G401.6 (cell line): ENCODE results near the gene STX2.
A peak's percentile ranks its signal among the peaks of the same experiment; 100 is the strongest.
"Not testable (repeated sequence)": the region's sequence is repeated elsewhere in the genome, so short reads cannot be mapped to it uniquely, and the experiment has no call there.

Experiments
- FAIRE-seq: peaks from 2 replicates; lab custom pipeline; 2012; peaks lifted over from hg19 to GRCh38; lab: Jason Lieb, UNC

The STX2 gene

GRCh38 chr12:130838951-130839769, at the start of gene STX2:
Gene STX2, minus strand, starts transcription at chr12:130839250. Its CDS starts 151 bp downstream, at chr12:130839099.
- FAIRE-seq = no peak

GRCh38 chr12:130887190-130887589, 48.1 kb upstream of the STX2 start:
- not testable (repeated sequence) for FAIRE-seq

DNA sequence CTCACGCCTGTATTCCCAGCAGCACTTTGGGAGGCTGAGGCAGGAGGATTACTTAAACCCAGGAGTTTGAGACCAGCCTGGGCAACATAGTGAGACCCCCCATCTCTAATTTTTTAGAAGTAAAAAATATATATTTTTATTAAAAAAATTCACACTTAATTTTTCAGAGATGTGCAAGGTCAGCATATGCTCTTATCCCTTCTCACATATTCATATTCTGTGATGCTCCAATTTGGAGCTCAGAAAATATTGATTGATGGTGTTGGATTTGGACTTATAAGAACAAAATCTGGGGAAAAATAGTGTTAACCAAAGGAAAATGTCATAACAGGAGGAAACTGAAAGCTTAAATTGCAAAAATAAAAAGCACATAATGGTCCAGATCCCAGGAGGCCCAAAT, 42.5 kb upstream of the STX2 start:
- no peak for FAIRE-seq

- no peak for FAIRE-seq
Observed at GRCh38 chr12:130881046-130881445, 42.0 kb upstream of the STX2 start.

- FAIRE-seq = no peak
Observed at GRCh38 chr12:130880411-130880885, 41.4 kb upstream of the STX2 start.

DNA sequence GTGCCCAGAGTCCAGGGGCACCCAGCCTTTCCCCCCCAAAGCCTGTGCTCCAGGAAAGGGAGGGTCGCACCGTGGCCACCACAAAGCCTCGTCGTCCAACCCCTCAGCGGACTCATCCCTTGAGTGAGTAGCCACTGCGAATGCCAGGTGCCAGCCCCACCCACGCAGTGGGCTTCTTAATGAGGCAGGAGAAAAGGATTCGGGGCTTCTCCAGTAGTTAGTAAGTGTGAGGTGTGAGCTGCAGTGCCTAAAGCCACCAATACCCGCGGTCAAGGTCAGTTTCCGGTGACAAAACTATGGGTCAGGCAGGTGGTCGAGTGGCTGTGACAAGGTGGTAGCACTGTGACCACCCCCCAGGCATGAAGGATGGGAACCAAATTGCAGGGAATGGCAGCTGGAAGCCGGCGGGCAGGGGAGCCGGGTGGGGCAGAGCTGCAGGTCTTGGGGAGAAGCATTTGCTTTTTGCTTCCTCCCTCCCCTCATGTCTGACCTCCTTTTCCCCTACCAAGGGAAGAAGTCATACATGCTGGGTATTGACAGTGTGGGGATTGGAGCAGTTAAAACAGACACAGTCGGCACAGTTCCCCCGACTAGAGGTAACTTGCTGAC, 40.8 kb upstream of the STX2 start:
- no peak for FAIRE-seq

GRCh38 chr12:130879212-130879686, 40.2 kb upstream of the STX2 start:
- no peak for FAIRE-seq

DNA sequence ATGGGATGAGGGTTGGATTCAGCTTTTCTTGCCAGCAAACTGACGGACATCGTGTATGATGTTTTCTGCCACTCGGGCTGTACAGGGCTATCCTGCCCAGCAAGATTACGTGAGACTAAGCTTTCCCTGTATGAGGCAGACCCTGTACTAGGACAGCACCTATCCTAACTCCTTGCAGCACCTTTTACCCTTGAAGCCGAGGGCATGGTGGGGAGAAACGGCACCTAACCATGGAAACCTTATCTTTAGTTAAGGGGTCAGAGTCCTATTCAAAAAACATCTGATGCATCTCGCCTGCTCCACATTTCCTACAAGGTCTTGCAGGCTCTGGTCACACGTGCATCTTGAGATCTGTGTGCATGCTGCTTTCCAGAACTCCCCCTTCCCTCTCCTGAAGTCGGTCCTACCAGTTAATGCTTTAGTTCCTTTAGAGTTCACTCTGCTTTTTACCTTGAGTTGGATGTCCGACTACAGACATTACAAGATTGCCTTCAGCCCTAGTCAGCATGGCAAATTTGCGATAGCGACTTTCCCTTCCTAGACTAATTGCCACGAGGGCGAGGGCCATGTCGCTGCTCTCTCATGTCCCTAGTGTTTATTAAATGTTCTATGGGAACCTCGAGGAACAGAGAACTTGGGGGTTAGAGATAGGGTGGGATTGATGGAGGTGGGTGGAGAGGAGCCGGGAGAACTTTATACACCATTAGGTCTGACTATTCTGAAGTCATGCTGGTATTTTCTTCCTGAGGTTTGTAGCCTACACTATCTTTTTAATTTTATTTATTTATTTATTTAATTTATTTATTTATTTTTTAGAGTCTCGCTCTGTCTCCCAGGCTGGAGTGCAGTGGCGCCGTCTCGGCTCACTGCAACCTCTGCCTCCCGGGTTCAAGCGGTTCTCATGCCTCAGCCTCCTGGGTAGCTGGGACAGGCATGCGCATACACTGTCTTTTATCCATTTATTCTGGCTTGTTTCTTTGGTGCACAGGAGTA, 39.4 kb upstream of the STX2 start:
- FAIRE-seq = peak; percentile 68

GRCh38 chr12:130877333-130877732, 38.3 kb upstream of the STX2 start:
- peak; percentile 19 for FAIRE-seq

- no peak for FAIRE-seq
Observed at GRCh38 chr12:130876758-130877157, 37.7 kb upstream of the STX2 start.

DNA sequence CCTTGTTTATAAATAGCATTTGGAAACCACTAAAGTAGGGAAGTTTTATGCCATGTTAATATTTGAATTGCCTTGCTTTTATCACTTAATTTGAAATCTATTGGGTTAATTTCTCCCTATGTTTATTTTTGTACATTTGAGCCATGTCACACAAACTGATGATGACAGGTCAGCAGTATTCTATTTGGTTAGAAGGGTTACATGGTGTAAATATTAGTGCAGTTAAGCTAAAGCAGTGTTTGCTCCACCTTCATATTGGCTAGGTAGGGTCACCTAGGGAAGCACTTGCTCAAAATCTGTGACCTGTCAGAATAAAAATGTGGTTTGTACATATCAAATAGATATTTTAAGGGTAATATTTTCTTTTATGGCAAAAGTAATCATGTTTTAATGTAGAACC, 37.2 kb upstream of the STX2 start:
- no peak for FAIRE-seq

GRCh38 chr12:130875708-130876107, 36.7 kb upstream of the STX2 start:
- not testable (repeated sequence) for FAIRE-seq

DNA sequence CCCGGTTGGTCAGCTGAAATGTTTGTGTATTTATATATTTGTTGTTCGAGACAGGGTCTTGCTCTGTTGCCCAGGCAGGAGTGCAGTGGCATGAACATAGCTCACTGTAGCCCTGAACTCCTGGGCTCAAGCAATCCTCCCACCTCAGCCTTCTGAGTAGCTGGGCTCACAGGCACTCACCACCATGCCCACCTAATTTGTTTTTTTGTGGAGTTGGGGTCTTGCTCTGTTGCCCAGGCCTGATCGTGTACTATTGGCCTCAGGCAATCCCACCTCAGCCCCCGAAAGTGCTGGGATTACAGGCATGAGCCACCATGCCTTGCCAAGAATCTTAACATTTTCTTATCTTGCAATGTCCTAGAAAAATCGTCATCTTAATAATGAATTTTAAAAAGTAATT, 36.1 kb upstream of the STX2 start:
- FAIRE-seq = no peak

- no peak for FAIRE-seq
Observed at GRCh38 chr12:130874696-130875095, 35.6 kb upstream of the STX2 start.

DNA sequence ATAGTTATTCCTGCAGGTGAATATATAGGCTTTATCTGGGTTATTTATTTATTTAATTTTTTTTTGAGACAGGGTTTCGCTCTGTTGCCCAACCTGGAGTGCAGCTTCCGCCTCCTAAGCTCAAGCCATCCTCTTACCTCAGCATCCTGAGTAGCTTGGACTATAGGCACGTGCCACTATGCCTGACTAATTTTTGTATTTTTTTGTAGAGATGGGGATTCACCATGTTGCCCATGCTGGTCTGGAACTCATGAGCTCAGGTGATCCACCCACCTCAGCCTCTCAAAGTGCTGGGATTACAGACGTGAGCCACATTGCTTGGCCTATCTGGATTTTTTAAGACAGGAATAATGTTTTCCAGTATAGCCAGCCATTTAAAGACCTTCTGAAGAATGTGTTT, 34.8 kb upstream of the STX2 start:
- no peak for FAIRE-seq

GRCh38 chr12:130873106-130873795, 34.2 kb upstream of the STX2 start:
- no peak for FAIRE-seq

DNA sequence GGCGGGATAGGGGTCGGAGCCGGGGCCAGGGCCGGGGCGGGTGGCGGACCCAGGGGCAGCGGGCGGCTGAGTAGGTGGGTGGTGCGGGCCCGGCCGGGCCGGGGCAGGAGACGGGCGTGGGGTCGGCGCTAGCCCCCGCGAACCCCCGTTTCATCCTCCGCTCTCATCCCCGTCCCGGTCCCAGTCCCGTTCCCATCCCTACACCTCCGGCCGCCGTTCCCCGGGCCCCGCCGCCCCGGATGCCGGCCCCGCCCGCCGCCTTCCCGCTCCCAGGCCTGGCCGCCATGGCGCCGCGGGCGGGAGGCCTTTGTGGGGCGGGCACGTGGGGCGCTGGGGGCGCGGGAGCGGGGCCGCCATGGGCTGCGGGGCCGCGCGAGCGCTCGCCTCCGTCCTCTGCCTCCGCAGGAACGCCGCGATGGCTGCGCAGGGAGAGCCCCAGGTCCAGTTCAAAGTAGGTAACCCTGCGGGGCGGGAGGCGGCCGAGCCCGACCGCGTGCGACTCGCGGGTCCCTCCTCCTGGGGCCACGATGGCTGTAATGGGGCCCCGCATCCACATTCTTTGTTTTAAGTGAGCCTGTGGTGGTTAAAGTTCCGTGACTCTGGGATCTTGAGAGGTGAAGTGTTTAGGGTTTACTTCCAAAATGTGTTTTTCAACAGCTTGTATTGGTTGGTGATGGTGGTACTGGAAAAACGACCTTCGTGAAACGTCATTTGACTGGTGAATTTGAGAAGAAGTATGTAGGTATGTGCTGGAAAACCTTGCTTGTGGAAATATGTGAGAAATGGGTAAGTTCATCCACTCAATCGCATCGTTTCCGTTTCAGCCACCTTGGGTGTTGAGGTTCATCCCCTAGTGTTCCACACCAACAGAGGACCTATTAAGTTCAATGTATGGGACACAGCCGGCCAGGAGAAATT, 33.4 kb upstream of the STX2 start:
- FAIRE-seq = no peak

GRCh38 chr12:130871286-130872178, 32.5 kb upstream of the STX2 start, which contains the start of gene RAN:
Gene RAN, plus strand, starts transcription at chr12:130872066. Its CDS starts 528 bp downstream, at chr12:130872594.
- no peak for FAIRE-seq
